GM20000 (cell line): ENCODE measurements around the gene TSPAN14.

ENCODE experiments used
- DNase-seq: peaks from one replicate; pipeline ENCODE4 v3.0.0; 2012; ENCODE audit warnings: low spot score
- CTCF ChIP-seq: IDR thresholded peaks from 2 replicates; pipeline ENCODE4 v1.5.1; 2012; ENCODE audit warnings: mild to moderate bottlenecking, control low read depth; ENCODE audit errors: extremely low read depth, missing control alignments

TSPAN14 gene

GRCh38 chr10:80463868-80464267 lies 9.8 kb downstream of the TSPAN14 start:
- no peak for TF ChIP-seq CTCF
- DNase-seq = no peak

- TF ChIP-seq CTCF = no peak
- no peak for DNase-seq
These were observed 10.7 kb downstream of the TSPAN14 start for GRCh38 chr10:80464557-80465450.

- no peak for DNase-seq
- no peak for TF ChIP-seq CTCF
These were observed 11.3 kb downstream of the TSPAN14 start for GRCh38 chr10:80465451-80465835.

- DNase-seq = no peak
- TF ChIP-seq CTCF = no peak
These were observed 11.9 kb downstream of the TSPAN14 start for GRCh38 chr10:80465839-80466590.

GRCh38 chr10:80466724-80467326 lies 12.7 kb downstream of the TSPAN14 start:
- DNase-seq = no peak
- no peak for TF ChIP-seq CTCF

- no peak for DNase-seq
- TF ChIP-seq CTCF = no peak
These were observed 13.9 kb downstream of the TSPAN14 start for GRCh38 chr10:80468002-80468401.
